HCT116 (cell line): Measurements from ENCODE around the gene KRT83.

Experiments used
- POLR2A ChIP-seq: IDR thresholded peaks from 2 replicates; pipeline ENCODE4 v1.7.0; 2011; ENCODE audit warnings: borderline replicate concordance; ENCODE audit not compliant: insufficient read depth, insufficient read length; ENCODE audit errors: extremely low read depth
- TF ChIP-seq, protein P1 (sequence below), 3 experiments: fragments of 200-600 bp in 1 of 3; sonication (generic) in 1 of 3; IDR thresholded peaks in 2 of 3; conservative IDR thresholded peaks in 1 of 3; 2 replicates each; pipeline ENCODE4 v1.5.1; 2012 to 2017; ENCODE audit warnings: low read depth in 2 of 3, low read length in 2 of 3, antibody characterized with exemption in 1 of 3, borderline replicate concordance in 1 of 3, control low read depth in 1 of 3, mild to moderate bottlenecking in 1 of 3, mixed read lengths in 1 of 3, mixed run types in 1 of 3, moderate library complexity in 1 of 3; ENCODE audit not compliant: insufficient read depth in 1 of 3
- TF ChIP-seq, protein P2 (sequence below): IDR thresholded peaks from 2 replicates; pipeline ENCODE4 v1.6.1; 2012

GRCh38 chr12:52347551-52348510, 26.6 kb upstream of the KRT83 start:
- TF ChIP-seq, protein P1, sequence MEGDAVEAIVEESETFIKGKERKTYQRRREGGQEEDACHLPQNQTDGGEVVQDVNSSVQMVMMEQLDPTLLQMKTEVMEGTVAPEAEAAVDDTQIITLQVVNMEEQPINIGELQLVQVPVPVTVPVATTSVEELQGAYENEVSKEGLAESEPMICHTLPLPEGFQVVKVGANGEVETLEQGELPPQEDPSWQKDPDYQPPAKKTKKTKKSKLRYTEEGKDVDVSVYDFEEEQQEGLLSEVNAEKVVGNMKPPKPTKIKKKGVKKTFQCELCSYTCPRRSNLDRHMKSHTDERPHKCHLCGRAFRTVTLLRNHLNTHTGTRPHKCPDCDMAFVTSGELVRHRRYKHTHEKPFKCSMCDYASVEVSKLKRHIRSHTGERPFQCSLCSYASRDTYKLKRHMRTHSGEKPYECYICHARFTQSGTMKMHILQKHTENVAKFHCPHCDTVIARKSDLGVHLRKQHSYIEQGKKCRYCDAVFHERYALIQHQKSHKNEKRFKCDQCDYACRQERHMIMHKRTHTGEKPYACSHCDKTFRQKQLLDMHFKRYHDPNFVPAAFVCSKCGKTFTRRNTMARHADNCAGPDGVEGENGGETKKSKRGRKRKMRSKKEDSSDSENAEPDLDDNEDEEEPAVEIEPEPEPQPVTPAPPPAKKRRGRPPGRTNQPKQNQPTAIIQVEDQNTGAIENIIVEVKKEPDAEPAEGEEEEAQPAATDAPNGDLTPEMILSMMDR (IDR thresholded peaks at IDR 0.05 in 2 of 3, conservative IDR thresholded peaks at IDR 0.05 in 1 of 3; ENCODE audit: borderline replicate concordance in 1 of 3, insufficient read depth in 1 of 3, low read depth in 2 of 3, low read length in 2 of 3), result no peak
- no peak for TF ChIP-seq POLR2A
- TF ChIP-seq, protein P2, sequence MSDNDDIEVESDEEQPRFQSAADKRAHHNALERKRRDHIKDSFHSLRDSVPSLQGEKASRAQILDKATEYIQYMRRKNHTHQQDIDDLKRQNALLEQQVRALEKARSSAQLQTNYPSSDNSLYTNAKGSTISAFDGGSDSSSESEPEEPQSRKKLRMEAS, result no peak
